Nephron progenitor cell (in vitro differentiated cells): ENCODE results near the gene HIVEP2.

Experiments used
- DNase-seq: peaks from one replicate; pipeline ENCODE4 v3.0.0; 2021
- H3K27ac Mint-ChIP-seq: 2 replicates; pipeline ENCODE4 v1.8.0; 2021; ENCODE audit warnings: mild to moderate bottlenecking, moderate library complexity, mixed read lengths
- H3K27me3 Mint-ChIP-seq: 2 replicates; pipeline ENCODE4 v1.8.0; 2021; ENCODE audit warnings: mild to moderate bottlenecking, low read depth, mixed read lengths; ENCODE audit not compliant: poor library complexity
- H3K36me3 Mint-ChIP-seq: 2 replicates; pipeline ENCODE4 v1.8.0; 2021; ENCODE audit warnings: low read depth, mixed read lengths
- H3K4me1 Mint-ChIP-seq: 2 replicates; pipeline ENCODE4 v1.8.0; 2021; ENCODE audit warnings: mixed read lengths
- H3K4me3 Mint-ChIP-seq: 2 replicates; pipeline ENCODE4 v1.8.0; 2021; ENCODE audit warnings: mild to moderate bottlenecking, moderate library complexity, mixed read lengths
- H3K9me3 Mint-ChIP-seq: 2 replicates; pipeline ENCODE4 v1.8.0; 2021; ENCODE audit warnings: mild to moderate bottlenecking, moderate library complexity, mixed read lengths
- TF ChIP-seq, protein P1 (sequence below): fragments of 200-600 bp; sonication (generic); IDR thresholded peaks from 2 replicates; pipeline ENCODE4 v1.5.0; 2021; ENCODE audit warnings: antibody characterized with exemption

HIVEP2 gene

DNA sequence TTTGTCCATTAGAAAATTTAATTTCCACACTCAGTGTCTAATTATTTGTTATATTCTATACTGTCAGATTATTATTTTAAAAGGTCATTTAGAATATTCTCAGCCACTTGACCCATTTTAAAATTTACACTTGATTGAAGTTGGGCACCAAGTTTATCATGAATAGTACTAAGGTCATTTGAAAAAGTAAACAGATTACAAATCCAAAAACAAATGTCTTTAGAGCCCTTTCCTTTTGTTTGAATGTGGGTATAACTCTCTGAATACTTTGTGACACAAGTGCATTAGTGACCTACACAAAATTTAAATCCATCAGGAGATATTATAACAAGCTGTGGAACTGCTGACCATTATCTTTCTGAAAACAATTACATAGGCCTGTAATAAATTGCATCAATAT is 11.3 kb downstream of the HIVEP2 start:
- no peak for DNase-seq
- Mint-ChIP-seq H3K9me3 (peaks cover 4% of the 10 kb centered on the region), H3K27me3 (no peaks in the 10 kb centered on the region), H3K4me3 (no peak overlapping the region), H3K27ac (no peak overlapping the region), H3K36me3 (peaks cover 7% of the 10 kb centered on the region), H3K4me1 (peaks cover 18% of the 10 kb centered on the region)
- TF ChIP-seq, protein P1, sequence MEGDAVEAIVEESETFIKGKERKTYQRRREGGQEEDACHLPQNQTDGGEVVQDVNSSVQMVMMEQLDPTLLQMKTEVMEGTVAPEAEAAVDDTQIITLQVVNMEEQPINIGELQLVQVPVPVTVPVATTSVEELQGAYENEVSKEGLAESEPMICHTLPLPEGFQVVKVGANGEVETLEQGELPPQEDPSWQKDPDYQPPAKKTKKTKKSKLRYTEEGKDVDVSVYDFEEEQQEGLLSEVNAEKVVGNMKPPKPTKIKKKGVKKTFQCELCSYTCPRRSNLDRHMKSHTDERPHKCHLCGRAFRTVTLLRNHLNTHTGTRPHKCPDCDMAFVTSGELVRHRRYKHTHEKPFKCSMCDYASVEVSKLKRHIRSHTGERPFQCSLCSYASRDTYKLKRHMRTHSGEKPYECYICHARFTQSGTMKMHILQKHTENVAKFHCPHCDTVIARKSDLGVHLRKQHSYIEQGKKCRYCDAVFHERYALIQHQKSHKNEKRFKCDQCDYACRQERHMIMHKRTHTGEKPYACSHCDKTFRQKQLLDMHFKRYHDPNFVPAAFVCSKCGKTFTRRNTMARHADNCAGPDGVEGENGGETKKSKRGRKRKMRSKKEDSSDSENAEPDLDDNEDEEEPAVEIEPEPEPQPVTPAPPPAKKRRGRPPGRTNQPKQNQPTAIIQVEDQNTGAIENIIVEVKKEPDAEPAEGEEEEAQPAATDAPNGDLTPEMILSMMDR = no peak

DNA sequence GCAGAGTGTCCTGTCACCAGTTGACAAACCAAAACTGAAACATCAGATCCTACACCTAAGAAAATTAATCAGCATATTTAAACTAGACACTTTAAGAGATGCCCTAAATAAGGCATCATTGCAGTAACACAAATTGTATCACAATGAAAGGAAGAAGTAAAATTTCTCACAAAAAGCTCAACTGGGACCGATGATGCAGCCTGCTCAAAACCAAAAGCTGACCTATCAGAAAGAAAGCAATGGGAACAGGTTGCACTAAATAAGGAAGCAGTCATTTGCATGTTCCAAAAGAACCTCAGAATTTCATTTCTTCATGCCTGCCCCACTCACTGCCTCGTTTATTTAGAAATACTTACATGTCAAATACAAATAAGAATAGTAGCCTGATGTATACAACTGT is 12.1 kb downstream of the HIVEP2 start:
- DNase-seq = no peak
- Mint-ChIP-seq H3K4me3 (no peak overlapping the region), H3K27me3 (no peaks in the 10 kb centered on the region), H3K36me3 (peaks cover 7% of the 10 kb centered on the region), H3K4me1 (peaks cover 25% of the 10 kb centered on the region), H3K27ac (no peak overlapping the region), H3K9me3 (peaks cover 4% of the 10 kb centered on the region)
- TF ChIP-seq, protein P1 = no peak

DNA sequence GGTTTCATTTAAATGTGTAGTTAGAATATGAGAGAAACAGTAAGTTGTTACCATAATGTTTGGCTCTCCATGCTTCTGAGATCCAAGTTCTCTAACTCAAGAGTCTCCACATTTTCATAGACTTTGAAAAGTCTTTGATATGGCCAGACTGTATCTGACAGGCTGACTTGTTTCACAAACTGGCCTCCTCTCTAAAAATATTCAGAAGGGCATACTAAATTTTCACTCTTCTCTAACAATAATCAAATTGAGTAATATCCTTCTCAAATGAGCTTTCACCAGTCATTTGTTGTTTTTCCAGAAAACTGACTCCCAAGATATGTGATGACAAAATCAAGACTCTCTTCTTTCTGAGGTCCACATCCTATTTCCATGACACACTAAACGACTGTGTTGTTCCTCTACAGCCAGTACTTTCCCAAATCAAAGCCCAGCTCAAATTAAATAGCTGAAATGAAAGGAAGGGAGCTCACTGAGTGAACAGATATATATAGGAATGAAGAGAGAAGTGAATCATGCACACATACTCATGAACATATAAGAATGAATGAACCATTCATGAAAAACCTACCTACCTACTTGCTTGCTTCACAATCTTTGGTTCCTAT is 15.1 kb downstream of the HIVEP2 start:
- no peak overlapping the region for H3K4me3 Mint-ChIP-seq
- DNase-seq = no peak
- TF ChIP-seq, protein P1 = no peak
- peaks cover 4% of the 10 kb centered on the region for H3K36me3 Mint-ChIP-seq
- peaks cover 41% of the 10 kb centered on the region for H3K4me1 Mint-ChIP-seq
- no peaks in the 10 kb centered on the region for H3K27me3 Mint-ChIP-seq
- H3K9me3 Mint-ChIP-seq = peaks cover under 1% of the 10 kb centered on the region
- no peak overlapping the region for H3K27ac Mint-ChIP-seq

DNA sequence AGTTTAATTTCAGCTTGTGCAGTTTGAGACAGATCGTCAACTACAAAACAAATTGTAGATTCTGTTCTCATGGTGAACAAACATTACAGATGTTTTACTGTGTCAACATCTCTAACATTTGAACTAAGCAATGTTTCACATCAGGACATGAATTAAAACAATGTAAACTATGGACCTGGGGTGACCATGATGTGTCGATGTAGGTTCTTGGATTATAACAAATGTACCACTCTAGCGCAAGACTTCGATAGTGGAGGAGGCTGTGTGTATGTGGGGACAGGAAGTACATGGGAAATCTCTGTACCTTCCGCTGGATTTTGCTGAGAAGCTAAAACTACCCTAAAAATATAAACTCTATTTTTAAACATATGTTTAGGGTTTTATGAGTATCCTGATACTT is 17.1 kb downstream of the HIVEP2 start:
- DNase-seq = no peak
- H3K27me3 Mint-ChIP-seq = no peaks in the 10 kb centered on the region
- H3K9me3 Mint-ChIP-seq = no peaks in the 10 kb centered on the region
- H3K36me3 Mint-ChIP-seq = no peaks in the 10 kb centered on the region
- TF ChIP-seq, protein P1 = no peak
- no peak overlapping the region for H3K27ac Mint-ChIP-seq
- peaks cover 32% of the 10 kb centered on the region for H3K4me1 Mint-ChIP-seq
- peak overlapping the region; percentile 87 for H3K4me3 Mint-ChIP-seq

DNA sequence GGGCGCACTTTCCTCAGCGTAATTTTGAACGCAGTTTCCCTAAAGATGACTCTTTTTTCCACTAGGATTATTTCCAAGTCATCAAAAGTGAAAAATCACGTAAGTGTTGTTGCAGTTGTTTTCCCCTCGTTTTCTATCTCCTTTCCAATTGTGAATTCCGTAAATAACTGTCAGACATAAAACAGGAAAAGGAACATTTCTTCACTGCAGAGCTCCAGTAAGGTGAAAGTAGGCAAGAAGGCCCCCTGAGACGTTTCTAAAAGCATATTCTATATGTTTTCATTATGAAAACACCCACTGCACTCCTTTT is 17.8 kb downstream of the HIVEP2 start:
- peak overlapping the region; percentile 84 for H3K27ac Mint-ChIP-seq
- no peaks in the 10 kb centered on the region for H3K27me3 Mint-ChIP-seq
- H3K4me1 Mint-ChIP-seq = peaks cover 32% of the 10 kb centered on the region
- no peaks in the 10 kb centered on the region for H3K36me3 Mint-ChIP-seq
- TF ChIP-seq, protein P1 = no peak
- no peak for DNase-seq
- H3K9me3 Mint-ChIP-seq = no peaks in the 10 kb centered on the region
- H3K4me3 Mint-ChIP-seq = peak overlapping the region; percentile 87

DNA sequence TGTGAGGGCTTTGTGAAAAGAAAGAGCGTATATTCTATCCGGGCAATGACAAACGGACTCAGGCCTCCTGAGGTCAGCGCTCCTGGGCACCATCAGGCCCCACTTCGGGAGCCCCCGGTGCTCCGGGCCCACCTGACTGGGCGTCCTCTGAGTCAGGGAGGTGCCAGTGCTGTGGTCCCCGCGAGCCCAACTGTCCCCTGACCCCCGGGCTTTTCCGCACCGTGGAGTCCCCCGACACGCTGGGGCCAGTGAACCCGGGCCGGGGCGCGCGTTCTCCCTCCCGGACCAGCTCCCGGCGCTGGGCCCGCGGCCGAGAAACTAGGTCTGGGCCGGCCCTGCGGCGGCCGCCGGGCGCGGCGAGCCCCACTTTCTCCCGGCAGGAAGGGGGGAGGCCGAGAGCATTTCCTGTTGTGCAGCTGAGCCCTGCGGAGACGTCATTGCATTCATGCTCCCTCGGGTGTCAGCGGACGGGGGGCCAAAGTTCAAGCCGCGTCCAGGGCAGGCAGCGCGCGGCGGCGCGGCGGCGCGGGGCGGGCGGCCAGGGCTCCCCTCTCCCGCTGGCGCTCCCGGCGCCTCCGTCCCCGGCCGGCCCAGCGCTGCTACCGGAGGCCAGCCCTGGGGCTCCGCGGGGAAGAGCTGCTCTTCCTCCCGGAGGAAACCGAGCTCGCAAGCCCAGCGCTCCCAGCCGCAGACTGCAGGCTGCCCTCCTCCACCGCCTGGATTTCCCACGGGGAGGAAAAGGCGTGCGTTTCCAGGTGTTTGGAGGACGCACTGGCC is 18.3 kb downstream of the HIVEP2 start:
- Mint-ChIP-seq H3K27ac (peak overlapping the region; percentile 96), H3K4me3 (peak overlapping the region; percentile 87), H3K27me3 (no peaks in the 10 kb centered on the region), H3K36me3 (no peaks in the 10 kb centered on the region), H3K9me3 (no peaks in the 10 kb centered on the region), H3K4me1 (peaks cover 32% of the 10 kb centered on the region)
- peak; percentile 83 for DNase-seq
- TF ChIP-seq, protein P1 = no peak
